ENCODE results near the gene SIAH2. TPM values are rescaled to one million over a fixed set of nuclear protein-coding genes. Genes with fewer than 3 reads are reported as not detected.

The SIAH2 gene
- total RNA-seq, 1 experiment from 2014 or later: 25.8 TPM

Other genes starting within 250 kb of the SIAH2 start
- gene SERP1, start 216.7 kb downstream of the SIAH2 start, total RNA-seq (2014; rRNA removed; shearing (Covaris generic)): 127 and 186 TPM in 2 replicates
- gene EIF2A, start 216.4 kb downstream of the SIAH2 start, total RNA-seq (2014; rRNA removed; shearing (Covaris generic)): 127 TPM in 2 replicates
- gene SELENOT, start 159.8 kb downstream of the SIAH2 start, total RNA-seq (2014; rRNA removed; shearing (Covaris generic)): 171 and 237 TPM in 2 replicates
- not detected in 2 replicates for gene ERICH6, start 59.2 kb downstream of the SIAH2 start, total RNA-seq (2014; rRNA removed; shearing (Covaris generic))
- not detected in 2 replicates for gene MINDY4B, start 142.3 kb upstream of the SIAH2 start, total RNA-seq (2014; rRNA removed; shearing (Covaris generic))
- not detected in 2 replicates for gene CLRN1, start 209.6 kb upstream of the SIAH2 start, total RNA-seq (2014; rRNA removed; shearing (Covaris generic))

All from A172 (cell line).